Measurements from ENCODE around the gene HOXB8. TPM values are rescaled to one million over a fixed set of nuclear protein-coding genes. Genes with fewer than 3 reads are reported as not detected.
A peak's percentile ranks its signal among the peaks of the same experiment; 100 is the strongest.

Gene HOXB8
- total RNA-seq, 1 donor from 2014 or later = 22.9 TPM

GRCh38 chr17:48643697-48644012 lies 28.6 kb upstream of the HOXB8 start:
- no peaks in the 10 kb centered on the region for H3K9me3 Mint-ChIP-seq
- H3K36me3 Mint-ChIP-seq (ENCODE audit: low read depth) = no peaks in the 10 kb centered on the region
- no peak for TF ChIP-seq CTCF (conservative IDR thresholded peaks at IDR 0.05)
- H3K27me3 Mint-ChIP-seq (ENCODE audit: low read depth) = peaks cover 99% of the 10 kb centered on the region
- H3K4me3 Mint-ChIP-seq = no peak overlapping the region
- H3K27ac Mint-ChIP-seq (ENCODE audit: unreplicated experiment) = no peak overlapping the region
- no peak for DNase-seq (ENCODE audit: low read depth, low spot score)
- H3K4me1 Mint-ChIP-seq = no peaks in the 10 kb centered on the region

GRCh38 chr17:48642843-48643696 lies 28.0 kb upstream of the HOXB8 start:
- DNase-seq (ENCODE audit: low read depth, low spot score) = no peak
- Mint-ChIP-seq H3K27me3 (ENCODE audit: low read depth) (peaks cover 99% of the 10 kb centered on the region), H3K27ac (ENCODE audit: unreplicated experiment) (no peak overlapping the region), H3K9me3 (no peaks in the 10 kb centered on the region), H3K4me1 (no peaks in the 10 kb centered on the region), H3K4me3 (no peak overlapping the region), H3K36me3 (ENCODE audit: low read depth) (no peaks in the 10 kb centered on the region)
- no peak for TF ChIP-seq CTCF (conservative IDR thresholded peaks at IDR 0.05)

GRCh38 chr17:48642059-48642842 lies 27.2 kb upstream of the HOXB8 start:
- no peak overlapping the region for H3K27ac Mint-ChIP-seq (ENCODE audit: unreplicated experiment)
- no peaks in the 10 kb centered on the region for H3K4me1 Mint-ChIP-seq
- H3K27me3 Mint-ChIP-seq (ENCODE audit: low read depth) = peaks cover 99% of the 10 kb centered on the region
- H3K36me3 Mint-ChIP-seq (ENCODE audit: low read depth) = no peaks in the 10 kb centered on the region
- peak overlapping the region; percentile 32 for H3K4me3 Mint-ChIP-seq
- no peaks in the 10 kb centered on the region for H3K9me3 Mint-ChIP-seq
- DNase-seq (ENCODE audit: low read depth, low spot score) = no peak
- TF ChIP-seq CTCF (conservative IDR thresholded peaks at IDR 0.05) = peak; percentile 19

GRCh38 chr17:48641541-48642058 lies 26.5 kb upstream of the HOXB8 start:
- no peak overlapping the region for H3K27ac Mint-ChIP-seq (ENCODE audit: unreplicated experiment)
- H3K36me3 Mint-ChIP-seq (ENCODE audit: low read depth) = no peaks in the 10 kb centered on the region
- peaks cover 100% of the 10 kb centered on the region for H3K27me3 Mint-ChIP-seq (ENCODE audit: low read depth)
- TF ChIP-seq CTCF (conservative IDR thresholded peaks at IDR 0.05) = no peak
- peaks cover 4% of the 10 kb centered on the region for H3K4me1 Mint-ChIP-seq
- no peaks in the 10 kb centered on the region for H3K9me3 Mint-ChIP-seq
- no peak for DNase-seq (ENCODE audit: low read depth, low spot score)
- peak overlapping the region; percentile 32 for H3K4me3 Mint-ChIP-seq

- Mint-ChIP-seq H3K4me1 (peaks cover 8% of the 10 kb centered on the region), H3K36me3 (ENCODE audit: low read depth) (no peaks in the 10 kb centered on the region), H3K9me3 (no peaks in the 10 kb centered on the region), H3K27me3 (ENCODE audit: low read depth) (peaks cover 100% of the 10 kb centered on the region), H3K4me3 (no peak overlapping the region), H3K27ac (ENCODE audit: unreplicated experiment) (no peak overlapping the region)
- no peak for TF ChIP-seq CTCF (conservative IDR thresholded peaks at IDR 0.05)
- no peak for DNase-seq (ENCODE audit: low read depth, low spot score)
Measured at GRCh38 chr17:48640858-48641180, 25.7 kb upstream of the HOXB8 start.

Data from neural crest cell (in vitro differentiated cells).